CD4-positive, alpha-beta T cell treated with Interferon gamma for 1 hour (primary cell): ENCODE data around the gene MYL12A.
"Not testable (repeated sequence)": the region's sequence is repeated elsewhere in the genome, so short reads cannot be mapped to it uniquely, and the experiment has no call there.

ENCODE experiments used
- DNase-seq: peaks from one replicate; pipeline ENCODE4 v3.0.0-alpha.2; 2020

The MYL12A gene

DNA sequence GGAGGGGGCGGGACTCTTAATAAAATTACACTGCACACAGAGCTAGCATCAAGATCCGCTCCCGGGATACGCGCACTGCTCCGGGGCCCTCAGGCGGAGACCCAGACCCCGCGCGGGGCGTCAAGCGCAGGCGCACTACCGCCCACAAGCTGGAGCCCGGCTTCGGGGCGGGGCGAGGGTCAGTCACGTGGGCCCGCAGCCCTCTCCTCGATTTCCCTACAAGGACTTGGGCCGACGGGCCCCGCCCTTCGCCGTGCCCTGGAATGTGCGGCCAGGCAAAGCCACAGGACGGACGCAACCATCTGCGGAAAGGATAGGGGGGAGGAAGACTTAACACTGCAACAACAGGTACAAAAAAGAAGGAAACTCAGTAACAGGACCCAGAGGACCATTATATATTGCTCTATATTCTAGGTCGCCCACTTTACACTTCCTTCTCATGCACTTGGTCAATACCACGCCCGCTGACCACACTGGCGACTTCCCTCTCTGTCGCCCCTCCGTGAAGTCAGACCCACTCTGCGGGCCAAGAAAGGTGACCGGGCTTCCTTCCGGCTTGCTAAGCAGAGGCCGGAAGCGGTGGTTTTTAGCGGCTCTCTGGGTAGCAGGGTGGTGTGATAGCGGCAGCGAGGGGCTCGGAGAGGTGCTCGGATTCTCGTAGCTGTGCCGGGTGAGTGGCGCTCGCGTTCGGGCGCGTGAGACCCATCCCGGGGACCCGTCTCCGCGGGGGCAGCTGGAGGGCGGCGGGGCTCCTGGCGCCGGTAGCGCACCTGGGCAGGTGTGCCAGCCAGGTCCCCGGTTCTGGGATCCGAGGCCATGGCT, at the start of gene MYL12A:
TSS of gene MYL12A (plus strand) at position 562 of the 822 bp plus-strand sequence. CDS start 5,447 bp downstream, outside the sequence.
- peak; percentile 94 for DNase-seq

DNA sequence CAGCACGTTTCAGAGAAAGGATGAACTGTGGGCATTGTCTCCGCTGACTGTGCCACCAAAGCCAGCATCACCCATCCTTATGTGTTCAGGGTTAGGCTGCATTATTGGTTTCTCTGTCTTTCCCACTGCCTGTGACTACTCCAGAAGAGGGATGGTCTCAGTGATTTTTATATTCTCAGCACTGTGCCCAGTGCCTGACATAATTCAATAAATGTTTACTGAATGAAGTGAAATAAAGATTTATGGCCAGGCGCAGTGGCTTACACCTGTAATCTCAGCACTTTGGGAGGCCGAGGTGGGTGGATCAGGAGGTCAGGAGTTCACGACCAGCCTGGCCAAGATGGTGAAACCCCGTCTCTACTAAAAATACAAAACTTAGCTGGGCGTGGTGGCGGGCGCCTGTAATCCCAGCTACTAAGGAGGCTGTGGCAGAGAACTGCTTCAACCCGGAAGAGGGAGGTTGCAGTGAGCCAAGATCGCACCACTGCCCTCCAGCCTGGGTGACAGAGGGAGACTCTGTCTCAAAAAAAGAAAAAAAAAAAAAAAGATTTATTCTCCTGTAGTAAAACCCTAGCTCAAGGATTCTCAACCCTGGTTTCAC, 49.2 kb upstream of the MYL12A start:
- DNase-seq = not testable (repeated sequence)

DNA sequence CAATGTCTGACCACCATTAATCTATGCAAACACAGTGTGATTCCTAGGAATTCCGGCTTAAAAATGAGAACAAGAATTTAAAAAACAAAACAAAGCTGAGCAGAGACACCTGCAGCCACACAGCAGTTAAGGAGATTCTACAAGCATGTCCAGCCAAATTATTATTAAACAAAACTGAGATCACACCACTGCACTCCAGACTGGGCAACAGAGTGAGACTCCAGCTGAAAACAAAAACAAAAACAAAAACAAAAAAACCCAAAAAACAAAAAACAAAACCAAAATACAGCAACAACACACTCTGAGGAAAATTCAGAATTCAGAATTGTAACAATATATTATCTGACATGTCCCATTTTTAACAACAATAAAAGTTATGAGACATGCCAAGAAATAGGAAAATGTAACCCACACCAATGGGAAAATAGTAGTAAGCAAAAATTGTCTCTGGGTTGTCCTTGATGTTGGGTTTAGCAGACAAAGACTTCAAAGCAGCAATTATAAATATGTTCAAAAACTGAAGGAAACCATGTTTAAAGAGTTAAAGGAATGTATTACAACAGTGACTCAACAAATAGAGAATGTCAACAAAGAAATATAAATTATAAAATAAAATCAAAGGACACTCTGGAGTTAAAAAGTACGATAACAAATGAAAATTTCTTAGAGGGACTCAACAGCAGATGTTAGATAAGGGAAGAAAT, 47.5 kb upstream of the MYL12A start:
- no peak for DNase-seq

DNA sequence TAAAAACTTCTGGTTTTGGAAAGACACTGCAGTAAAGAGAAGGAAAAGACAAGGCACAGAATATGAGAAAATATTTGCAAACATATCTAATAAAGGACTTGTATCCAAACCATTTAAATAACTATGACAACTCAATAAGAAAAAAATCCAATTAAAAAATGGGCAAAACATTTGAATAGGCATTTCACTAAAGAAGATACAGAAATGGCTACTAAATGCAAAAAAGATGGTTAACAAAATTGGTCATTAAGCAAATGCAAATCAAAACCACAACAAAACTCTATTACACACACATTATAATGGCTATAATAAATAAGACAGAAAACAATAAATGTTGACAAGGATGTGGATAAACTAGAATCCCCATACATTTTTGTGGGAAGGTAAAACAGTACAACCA, 42.4 kb upstream of the MYL12A start:
- DNase-seq = no peak

DNA sequence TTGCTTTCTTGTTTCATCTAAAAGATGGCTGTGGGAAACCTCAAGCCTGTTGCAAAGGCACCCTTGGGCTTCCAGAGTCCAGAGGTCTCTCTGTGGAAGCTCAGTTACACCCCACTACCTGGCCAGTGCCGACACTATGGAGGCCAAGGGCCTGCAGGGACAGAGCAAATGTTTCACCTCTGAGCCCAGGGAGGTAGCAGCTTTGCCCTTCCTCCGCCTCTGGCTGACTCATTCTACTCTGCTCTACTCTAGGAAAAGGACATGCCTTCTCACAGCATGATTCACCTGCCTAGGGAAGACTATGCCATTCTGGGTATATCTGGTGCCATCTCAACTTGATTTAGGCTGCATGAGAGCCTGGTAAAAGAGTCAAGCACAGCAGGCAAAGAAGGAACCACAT, 40.0 kb upstream of the MYL12A start:
- no peak for DNase-seq

DNA sequence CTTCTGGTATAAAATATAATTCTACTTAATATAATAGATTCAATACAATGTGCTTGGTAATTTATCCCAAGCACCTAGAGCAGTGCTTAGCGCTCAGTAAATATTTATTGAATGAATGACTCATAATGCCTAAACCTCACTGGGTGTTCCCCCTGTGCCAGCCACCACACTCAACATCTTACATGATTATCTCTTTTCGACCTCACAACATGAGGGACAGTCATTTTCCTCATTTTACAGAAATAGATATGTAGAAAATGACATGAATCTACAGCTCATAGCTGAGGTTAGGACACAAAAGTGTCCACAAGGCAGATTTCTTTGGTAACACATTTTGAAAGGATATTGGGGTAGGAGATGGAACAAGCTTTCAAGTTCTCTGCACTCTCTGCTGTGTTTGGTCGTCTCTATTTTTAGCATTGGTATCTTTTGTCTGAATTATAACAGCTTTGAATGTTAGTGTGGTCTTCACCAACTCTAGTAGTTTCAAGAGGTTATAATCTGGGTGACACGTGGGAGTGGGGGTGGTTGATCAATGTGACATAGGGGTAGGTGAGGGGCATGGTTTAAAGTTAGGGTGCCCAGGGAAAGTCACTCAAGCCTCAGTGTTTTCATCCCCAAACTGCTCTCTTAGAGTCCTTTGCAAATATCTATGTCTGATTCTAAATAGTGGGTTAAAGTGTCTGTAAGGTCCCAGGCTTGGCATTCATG, 37.6 kb upstream of the MYL12A start:
- DNase-seq = no peak

DNA sequence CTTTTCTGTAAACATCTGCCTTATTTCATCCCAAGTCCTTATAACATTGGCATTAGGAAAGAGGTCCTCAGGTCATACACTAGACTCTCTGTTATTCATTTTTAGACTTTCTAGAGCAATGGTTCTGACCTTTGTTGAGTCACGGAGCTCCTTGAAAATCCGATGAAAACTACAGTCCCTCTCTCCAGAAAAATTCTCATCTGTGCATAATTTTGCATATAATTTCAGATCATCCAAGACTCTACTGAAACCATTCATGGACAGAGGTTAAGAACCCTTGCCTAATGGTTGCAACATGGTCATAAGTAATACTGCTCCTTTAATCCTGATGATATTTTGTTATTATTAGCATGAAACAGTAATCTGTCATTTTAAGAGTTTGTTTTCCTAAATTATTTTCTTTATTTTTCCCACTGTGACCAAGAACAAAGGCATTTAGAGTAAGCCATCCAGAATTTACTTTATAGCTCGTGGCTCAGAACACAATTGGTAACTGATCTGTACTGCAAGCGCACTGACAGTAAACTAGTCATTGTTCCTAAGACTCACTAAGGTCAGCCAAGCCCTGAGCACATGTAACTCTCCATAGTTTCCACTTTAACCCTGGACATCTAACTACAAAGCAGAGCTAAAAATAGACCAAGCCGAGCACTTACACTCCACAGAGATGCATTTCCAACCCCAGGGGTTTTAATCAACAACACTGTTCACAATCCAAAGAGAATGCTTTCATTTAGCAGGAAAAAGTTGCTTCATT, 36.2 kb upstream of the MYL12A start:
- no peak for DNase-seq

DNA sequence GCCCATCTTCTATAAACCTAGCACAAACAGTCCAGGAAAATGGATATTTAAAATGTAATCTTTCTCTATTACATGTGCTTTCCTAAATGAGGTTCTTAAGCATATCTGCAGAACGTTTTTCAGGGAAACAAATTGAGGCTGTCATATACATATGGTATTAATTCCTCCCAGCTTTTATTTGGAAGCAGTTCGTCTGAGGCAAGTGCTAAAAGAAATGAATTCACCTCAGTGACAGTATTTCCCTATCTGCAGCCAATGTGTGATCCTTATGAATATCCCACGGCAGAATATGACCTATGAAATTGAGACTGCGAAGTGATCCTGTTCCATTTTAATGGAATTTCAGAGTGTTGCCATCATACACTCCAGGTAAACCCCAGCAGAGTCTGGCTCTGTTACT, 34.9 kb upstream of the MYL12A start:
- DNase-seq = no peak

DNA sequence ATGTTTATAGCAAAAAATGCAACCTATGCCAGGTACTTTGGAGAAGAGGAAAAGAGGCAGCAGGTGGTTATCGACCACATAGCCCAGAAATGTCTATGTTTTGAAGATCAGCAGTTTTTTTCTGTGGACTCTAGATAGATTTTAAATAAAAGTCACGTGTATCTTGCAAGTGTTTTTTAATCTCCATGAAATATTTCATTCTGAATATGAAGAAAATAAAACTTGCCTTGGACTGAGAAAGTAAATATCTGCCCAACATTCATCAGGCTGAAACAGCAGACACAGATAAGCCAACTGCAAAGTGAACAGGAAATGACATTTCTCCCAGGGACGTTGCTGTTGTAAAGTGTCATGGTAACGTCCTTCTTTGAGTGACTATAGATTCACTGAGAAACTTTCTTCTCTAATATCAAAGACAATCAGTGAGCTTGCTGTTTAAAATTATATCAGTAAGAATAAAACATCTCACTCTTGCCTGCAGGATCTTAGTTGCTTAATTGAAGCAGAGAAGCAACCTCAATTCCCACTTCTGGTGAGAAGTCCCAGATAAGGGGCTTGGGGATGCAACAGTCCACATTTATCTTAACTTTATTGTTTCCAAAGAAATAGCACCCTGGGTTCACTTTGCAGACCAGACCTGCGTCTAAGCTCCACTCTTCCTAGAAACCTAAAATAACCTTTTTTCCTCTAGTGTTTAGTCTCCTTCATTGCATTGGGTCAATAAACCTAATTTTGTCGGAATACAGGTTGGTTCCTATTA, 34.1 kb upstream of the MYL12A start:
- DNase-seq = no peak

DNA sequence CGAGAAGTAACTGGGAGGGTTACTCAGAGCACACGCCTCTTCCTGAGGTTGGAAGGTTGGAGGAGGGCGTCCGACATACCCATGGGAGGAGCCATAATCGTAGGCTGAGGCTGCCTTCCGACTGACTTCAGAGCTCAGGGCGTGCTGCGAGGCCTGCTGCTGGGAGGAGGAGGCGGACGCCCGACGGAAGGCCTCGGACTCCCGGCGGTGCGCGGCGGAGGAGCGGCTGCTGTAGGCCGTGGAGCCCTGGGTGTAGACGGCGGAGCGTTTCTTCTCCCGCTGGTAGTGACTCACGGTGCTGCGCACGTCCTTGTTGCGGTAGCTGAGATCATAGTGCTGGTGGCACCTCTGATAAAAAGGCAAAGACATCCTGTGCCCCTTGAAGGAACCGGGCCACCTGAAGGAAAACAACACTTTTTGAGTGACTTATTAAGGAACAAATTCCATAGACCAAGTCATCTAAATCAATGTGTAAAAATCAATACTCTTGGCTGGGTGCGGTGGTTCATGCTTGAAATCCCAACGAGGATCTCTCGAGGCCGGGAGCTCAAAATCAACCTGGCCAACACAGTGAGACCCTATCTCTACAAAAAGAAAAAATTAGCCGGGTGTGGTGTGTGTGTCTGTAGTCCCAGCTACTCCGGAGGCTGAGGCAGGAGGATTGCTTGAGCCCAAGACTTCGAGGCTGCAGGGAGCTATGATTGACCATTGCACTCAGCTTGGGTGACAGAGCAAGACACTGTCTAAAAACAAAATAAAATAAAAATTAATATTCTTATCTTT, 32.6 kb upstream of the MYL12A start:
- DNase-seq = no peak

DNA sequence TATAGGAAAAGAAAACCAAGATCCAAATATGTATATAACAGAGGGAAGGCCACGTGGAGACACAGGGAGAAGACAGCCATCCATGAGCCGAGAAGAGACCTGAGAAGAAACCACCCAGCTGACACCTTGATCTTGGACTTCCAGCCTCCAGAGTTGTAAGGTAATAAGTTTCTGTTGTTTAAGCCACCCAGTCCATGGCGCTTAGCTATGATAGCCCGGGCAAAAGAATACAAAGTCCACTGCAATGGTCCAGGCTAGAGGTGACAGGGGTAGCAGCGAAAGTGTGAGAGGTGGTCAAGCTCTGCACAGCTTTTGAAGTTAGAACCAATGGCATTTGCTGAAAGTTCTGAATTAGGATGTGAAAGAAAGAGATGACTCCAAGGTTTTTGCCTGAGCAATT, 30.6 kb upstream of the MYL12A start:
- no peak for DNase-seq

DNA sequence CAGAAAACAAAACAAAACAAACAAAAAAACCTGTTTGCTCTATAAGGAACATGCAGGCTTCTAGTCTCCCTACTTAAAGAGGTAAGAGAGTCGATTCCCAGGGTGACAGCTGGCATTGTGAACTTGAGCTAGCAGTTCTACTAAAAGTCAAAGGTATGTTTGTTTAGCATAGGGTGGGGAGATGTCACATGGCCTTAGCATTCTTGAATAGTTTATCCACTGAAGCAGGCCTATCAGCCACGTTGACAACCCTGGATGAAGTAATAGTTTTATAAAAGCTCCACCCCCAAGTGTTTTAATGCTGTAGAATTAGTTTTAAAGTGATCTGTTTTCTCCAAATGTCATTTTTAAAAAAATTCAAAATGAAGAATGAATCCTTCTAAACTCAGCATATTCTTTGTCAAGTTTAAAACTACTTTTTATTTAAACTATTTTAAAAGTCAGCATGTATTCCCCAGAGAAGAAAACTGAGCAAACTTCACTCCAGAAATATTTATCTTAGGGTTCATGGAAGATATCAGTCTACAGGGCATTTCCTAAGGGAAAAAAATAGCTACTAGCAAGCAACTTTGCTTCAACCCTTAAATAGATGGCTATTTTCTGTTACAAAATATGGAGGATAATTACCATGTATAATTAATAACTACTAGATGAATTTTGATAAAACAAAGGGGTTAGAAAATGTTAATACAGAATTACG, 29.5 kb upstream of the MYL12A start:
- DNase-seq = no peak

DNA sequence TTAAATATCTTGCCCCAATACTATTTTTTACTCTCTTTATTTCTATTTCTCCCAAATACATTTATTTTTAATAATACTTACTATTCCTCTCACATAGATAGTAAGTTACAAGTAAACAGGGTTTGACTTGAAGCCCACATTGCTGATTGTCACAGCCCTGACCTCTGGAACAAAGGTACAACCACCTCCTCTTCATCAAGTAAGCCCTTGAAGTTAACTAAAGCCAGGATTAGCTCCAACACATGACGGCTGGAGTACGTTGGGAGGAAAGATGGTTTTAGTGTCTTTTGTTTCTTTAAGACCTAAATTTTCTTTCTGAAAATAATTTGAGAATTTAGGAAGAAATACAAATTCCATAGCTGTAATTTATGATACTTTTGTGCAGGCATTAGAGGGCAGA, 28.8 kb upstream of the MYL12A start:
- no peak for DNase-seq

DNA sequence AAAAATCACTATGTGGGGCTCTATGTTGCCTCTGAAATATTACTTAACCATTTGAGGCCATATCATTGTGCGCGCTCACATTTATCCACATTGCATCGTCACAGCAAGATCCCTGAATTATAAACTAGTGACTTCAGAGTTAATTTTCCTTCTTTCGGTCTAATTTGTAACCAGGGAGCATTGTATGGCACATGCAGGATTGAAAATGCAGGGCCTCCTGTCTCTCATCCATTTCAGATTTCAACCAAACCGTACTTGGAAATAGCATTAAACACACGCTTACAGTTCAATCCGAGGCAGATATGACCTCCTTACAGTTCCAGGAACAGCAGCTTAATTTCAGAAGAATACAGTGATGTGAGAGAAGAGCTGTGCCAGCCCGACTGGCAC, 28.4 kb upstream of the MYL12A start:
- no peak for DNase-seq

DNA sequence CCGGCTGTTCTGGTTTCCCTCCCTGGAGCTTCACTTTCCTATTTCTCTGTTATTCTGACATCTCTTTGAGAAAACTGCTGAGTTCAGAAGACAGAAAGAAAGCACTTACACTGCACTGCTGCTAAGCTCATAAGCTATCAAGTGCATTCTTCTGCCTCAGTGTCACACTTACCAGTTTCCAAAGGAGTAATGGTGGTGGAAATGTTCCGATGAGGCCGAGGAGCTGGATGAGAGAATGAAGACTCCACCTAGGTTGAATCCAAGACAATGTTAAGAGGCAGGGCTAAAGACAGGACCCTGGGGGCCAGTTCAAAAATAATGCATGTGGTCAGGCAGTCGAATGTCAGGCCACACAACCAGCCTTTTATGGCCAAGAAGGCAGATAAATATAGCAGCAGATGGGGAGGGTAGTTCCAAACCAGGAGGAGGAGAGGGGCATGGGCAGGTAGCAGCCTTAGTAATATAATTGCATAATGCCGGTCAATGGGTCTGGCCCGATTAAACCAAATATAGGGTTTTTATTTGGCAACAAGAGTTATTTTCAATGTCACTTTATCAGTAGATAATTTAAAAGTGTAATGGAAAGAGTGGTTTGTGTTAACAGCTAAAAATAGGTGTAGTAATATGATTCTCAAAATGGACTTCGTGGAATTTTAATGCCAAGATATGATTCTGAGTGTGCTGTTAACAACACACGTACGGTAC, 27.8 kb upstream of the MYL12A start, which contains the start of gene MYOM1:
TSS of gene MYOM1 (minus strand) at position 338 of the 705 bp plus-strand sequence. CDS start 4,745 bp downstream, outside the sequence.
- no peak for DNase-seq

DNA sequence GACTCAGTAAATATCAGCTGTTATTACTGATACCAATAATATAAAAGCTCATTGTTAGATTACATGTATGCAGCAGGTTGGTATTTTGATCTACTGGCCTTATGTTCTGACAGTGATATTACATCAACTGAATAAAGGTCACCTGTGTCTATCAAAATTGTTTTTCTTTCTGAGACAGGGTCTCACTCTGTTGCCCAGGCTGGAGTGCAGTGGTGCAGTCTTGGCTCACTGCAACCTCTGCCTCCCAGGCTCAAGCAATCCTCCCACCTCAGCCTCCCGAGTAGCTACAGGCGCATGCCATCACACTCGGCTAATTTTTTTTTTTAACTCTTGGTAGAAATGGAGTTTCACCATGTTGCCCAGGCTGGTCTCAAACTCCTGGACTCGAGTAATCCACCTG, 26.7 kb upstream of the MYL12A start:
- DNase-seq = not testable (repeated sequence)

DNA sequence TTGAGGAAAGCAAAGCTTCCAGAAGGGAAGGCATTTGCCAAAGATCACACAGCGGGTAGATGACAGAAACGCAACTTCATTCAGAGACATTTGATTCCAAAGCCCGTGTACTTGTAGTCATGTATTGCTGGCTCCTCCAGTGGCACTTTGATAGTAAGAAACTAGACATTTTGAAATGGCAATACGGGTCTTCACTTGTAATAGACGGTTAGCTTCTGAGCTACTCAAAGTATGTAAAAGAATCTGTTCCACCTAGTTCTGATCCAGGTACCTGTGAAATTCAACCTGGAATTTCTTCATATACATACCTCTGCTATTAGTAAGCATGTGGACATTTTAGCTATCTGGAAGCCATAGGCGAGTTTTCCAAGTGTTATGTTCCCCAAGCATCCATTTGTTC, 26.1 kb upstream of the MYL12A start:
- DNase-seq = no peak

DNA sequence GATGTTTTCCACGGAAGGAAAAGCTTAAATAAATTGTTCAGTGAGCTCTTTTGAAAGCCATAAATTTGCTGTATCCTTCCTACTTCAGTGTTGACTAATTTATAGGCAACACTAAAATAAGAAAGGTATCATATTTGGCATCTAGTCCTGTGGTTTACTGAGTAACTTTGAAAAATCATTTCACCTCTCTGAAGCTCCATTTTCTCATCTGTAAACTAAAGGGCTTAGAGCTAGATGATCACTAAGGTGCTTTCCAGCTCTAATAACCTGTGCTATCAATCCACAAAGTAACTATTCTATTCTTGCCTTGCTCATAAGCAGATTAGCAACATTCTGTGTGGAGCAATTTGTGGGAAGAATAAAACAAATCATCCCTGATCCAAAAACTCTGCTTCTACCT, 24.2 kb upstream of the MYL12A start:
- no peak for DNase-seq

DNA sequence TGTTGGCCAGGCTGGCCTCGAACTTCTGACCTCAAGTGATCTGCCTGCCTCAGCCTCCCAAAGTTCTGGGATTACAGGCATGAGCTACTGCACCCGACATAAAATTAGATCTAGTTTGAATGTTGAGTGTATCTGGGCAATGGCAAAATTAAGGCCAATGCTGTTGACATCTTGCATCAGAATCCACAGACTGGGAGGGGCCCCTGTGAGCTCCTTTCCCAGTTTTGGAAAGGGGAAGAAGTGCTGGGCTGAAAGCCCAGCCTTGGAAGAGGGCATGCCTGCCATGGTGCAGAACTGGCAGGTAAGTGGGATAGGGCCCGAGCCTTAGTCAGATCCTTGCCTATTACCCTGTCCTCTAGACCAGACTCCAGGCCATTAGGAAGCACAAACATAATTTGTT, 23.4 kb upstream of the MYL12A start:
- no peak for DNase-seq

DNA sequence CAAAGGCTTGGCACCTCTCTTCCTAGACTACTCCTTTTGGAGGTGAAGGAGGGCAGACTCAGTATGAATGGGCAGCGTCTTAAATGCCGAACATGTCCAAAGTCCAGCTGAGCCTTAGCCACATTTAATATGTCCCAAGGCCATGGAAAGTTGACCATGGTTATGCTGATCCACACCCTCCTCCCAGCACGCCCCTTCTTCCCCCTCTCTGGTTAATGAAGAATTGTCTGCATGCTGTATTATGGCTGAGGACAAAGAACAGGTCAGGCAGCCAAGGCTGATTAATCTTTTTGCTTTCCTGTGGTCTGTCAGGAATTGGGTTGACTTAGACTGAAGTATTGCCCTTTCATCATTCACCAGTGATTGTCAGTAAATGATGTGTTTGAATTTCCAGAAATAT, 22.0 kb upstream of the MYL12A start:
- no peak for DNase-seq
